Activated naive CD8-positive, alpha-beta T cell treated with anti-CD3 and anti-CD28 coated beads, Interleukin-2, amount 10 ng/mL, durations not matched to agents 7 days and 5 days (primary cell): ENCODE data around the gene RSKR. TPM values are rescaled to one million over a fixed set of nuclear protein-coding genes. Genes with fewer than 3 reads are reported as not detected.
A peak's percentile ranks its signal among the peaks of the same experiment; 100 is the strongest.

Experiments
- ATAC-seq: fragments of 150-1000 bp; cut with Tn5 transposase; one replicate; pipeline ENCODE4 v1.10.0; 2021; ENCODE audit warnings: low read depth, moderate library complexity
- POLR2A ChIA-PET: fragments of 350-600 bp; sonication (Branson Sonifier 250); formaldehyde crosslinking; loops from one replicate; lab custom pipeline; 2021; ENCODE audit warnings: antibody characterized with exemption; lab: Charles Lee
- DNase-seq: peaks from one replicate; pipeline ENCODE4 v3.0.0; 2021
- H3K27ac Mint-ChIP-seq: one replicate; pipeline ENCODE4 v1.8.0; 2022; ENCODE audit warnings: mild to moderate bottlenecking, mixed read lengths
- H3K27me3 Mint-ChIP-seq: one replicate; pipeline ENCODE4 v1.8.0; 2022; ENCODE audit warnings: mild to moderate bottlenecking, moderate library complexity, mixed read lengths
- H3K36me3 Mint-ChIP-seq: one replicate; pipeline ENCODE4 v1.8.0; 2021; ENCODE audit warnings: mild to moderate bottlenecking, mixed read lengths
- H3K4me1 Mint-ChIP-seq: one replicate; pipeline ENCODE4 v1.8.0; 2021; ENCODE audit warnings: mixed read lengths
- H3K4me3 Mint-ChIP-seq: one replicate; pipeline ENCODE4 v1.8.0; 2022; ENCODE audit warnings: mild to moderate bottlenecking, moderate library complexity, mixed read lengths
- H3K9me3 Mint-ChIP-seq: one replicate; pipeline ENCODE4 v1.8.0; 2021; ENCODE audit warnings: mixed read lengths
- total RNA-seq, 2 experiments: library from RNA; stranded (reverse); gene quantifications; one replicate each; pipeline ENCODE4 v1.2.3, GENCODE V29; 2021

The RSKR gene
- total RNA-seq, 2 experiments from 2014 or later, result 20.7 to 24.9 TPM

DNA sequence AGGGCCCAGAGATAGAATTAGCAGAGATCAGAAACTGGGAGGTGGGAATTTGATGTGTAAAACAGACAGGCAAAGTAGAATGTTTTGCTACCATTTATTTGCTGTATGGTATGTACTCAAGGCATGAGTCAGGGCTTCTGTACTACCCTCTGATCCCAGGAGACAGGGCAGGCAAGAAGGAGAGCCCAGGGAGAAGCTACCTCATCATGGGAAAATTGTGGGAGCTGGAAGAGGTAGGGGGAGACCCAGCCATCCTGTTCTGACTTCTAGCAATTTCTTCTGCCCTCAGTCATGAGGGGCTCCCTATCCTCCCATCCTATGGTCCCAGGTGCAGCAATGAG is 41.0 kb downstream of the RSKR start:
- POLR2A ChIA-PET, result interaction anchor here (2.2 kb wide), 1 partner anchor 27 kb away, joined by 14 read pairs; no protein-coding TSS in a partner anchor
- H3K36me3 Mint-ChIP-seq, result peaks cover 27% of the 10 kb centered on the region
- no peak overlapping the region for H3K27ac Mint-ChIP-seq
- H3K27me3 Mint-ChIP-seq, result no peaks in the 10 kb centered on the region
- DNase-seq (no peak), ATAC-seq (no peak)
- no peak overlapping the region for H3K4me3 Mint-ChIP-seq
- no peaks in the 10 kb centered on the region for H3K9me3 Mint-ChIP-seq
- peaks cover 37% of the 10 kb centered on the region for H3K4me1 Mint-ChIP-seq

DNA sequence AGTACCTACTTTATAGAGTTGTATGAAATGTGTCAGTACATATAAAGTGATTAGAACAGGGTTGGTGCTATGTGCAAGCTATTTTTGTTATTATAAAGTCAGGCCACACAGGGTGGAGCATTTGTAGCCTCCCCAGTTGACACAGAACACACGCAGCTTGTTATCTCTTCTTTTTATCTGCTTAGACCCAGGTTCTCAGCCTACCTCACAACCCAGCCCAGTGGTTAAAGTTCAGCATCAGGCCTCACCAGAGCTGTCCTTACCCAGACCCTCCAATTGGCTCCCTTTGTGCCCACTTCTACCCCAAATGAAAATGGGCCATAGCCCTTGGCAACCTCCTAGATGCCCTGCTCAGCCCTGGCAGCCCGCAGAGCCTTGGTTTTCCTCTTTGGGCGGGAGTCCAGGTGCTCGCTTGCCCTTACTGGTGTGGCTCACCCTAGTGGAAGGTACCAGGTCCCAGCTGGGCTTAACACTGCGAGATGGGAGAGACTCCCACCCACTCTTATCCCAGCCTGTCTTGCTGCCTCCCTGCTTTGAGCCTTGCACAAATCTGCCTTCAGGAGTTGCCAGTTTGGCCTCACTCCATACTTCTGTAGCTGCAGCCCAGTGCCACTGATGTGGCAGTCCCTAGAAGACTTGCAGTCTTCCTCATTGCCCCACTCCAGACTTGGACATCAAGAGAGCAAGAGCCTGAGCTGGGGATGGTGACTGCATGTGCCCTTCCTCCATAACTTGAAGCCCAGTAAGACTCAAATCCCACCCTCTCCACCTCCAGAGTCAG is 41.5 kb downstream of the RSKR start:
- Mint-ChIP-seq H3K27ac (peak overlapping the region; percentile 94), H3K4me3 (peak overlapping the region; percentile 95), H3K9me3 (no peaks in the 10 kb centered on the region), H3K27me3 (no peaks in the 10 kb centered on the region), H3K4me1 (peaks cover 43% of the 10 kb centered on the region), H3K36me3 (peaks cover 29% of the 10 kb centered on the region)
- ATAC-seq (no peak), DNase-seq (no peak)
- POLR2A ChIA-PET, result interaction anchor here (1.0 to 2.4 kb wide), 12 partner anchors 11 to 765 kb away, joined by 3 to 33 read pairs (median 5); partner anchors contain the start of genes BLTP2, RPL23A, SDF2 and SUPT6H

DNA sequence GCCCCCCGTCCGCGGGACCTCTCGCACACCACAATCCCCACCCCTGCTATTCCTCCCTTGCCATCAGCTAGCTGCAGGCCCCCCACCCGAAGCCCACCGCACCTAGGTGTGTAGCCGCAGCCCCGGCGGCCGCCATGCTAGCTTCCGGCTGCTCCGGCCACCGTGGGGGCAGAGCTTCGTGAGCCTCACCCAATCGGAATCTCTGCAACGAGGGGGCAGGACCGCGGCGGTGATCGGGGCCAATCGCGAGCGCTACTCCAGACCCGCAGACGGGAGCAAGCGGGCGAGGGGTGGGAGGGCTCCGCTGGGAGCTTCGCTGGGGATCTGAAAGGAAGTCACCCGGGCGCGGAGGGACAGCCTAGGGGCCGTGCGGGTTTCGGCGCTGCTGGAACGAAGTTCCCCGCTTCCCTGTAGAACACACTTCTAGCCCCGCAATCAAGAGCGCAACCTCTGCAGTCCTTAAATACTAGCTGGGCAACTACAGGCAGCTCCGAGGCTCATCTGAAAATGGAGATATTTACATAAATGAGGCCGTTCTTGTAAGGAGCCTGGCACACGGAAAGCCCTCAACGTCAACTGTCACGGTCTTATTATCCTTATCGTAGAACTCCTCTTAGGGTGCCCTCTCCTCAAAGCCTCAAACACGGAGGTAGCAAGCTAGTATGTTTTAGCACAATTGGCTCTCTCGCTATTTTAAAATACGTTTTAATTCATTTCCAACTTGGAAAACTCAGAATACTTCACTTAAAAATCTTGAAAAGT is 42.4 kb downstream of the RSKR start, which contains the start of gene PIGS:
Gene PIGS (minus strand): TSS at position 164 of the 762 bp plus-strand sequence. CDS start 28 bp downstream, at position 136.
- H3K27ac Mint-ChIP-seq, result peak within 1 kb of the TSS; percentile 94
- H3K4me3 Mint-ChIP-seq, result peak within 1 kb of the TSS; percentile 95
- ATAC-seq (peak; percentile 99), DNase-seq (peak; percentile 92)
- H3K36me3 Mint-ChIP-seq, result peaks cover 30% of the 10 kb centered on the region
- no peaks in the 10 kb centered on the region for H3K9me3 Mint-ChIP-seq
- H3K4me1 Mint-ChIP-seq, result peaks cover 42% of the 10 kb centered on the region
- POLR2A ChIA-PET, result interaction anchor here (0.9 to 2.4 kb wide), 14 partner anchors 9 to 764 kb away, joined by 3 to 33 read pairs (median 4); partner anchors contain the start of genes BLTP2, RPL23A, SDF2 and SUPT6H
- no peaks in the 10 kb centered on the region for H3K27me3 Mint-ChIP-seq

DNA sequence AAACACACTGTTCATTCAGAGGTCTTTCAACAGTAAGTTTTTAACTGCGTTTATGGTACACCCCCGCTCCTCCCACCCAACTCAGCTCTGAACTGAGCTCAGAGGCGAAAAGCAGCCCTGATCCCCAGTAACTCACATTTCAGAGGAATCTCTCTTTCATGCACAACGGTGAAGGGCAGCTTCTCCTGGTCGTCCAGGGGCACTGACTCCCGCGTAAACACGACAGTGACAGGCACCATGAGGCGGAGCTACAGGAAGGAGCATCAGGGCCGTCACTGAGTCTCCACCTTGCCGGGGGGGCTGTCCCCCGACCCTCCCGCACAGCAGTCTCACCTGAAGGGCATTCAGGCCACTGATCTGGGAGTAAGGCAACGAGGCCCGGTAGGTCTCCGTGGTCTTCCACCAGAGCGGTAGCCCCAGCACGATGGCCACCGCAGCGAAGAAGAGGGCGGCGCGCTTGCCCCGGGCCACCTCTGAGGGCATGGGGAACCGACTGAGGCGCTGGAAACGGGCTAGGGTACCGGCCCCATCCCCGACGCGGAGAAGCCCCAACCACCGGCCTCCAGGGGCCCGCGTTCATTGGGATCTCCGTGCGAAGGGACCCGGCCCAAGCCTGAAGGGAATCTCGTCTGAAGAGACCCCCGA is 43.1 kb downstream of the RSKR start:
- Mint-ChIP-seq H3K4me1 (peaks cover 38% of the 10 kb centered on the region), H3K9me3 (no peaks in the 10 kb centered on the region), H3K27me3 (no peaks in the 10 kb centered on the region), H3K27ac (peak overlapping the region; percentile 94), H3K4me3 (peak overlapping the region; percentile 95), H3K36me3 (peaks cover 30% of the 10 kb centered on the region)
- ATAC-seq, result peak; percentile 33
- POLR2A ChIA-PET, result interaction anchor here (0.6 to 2.4 kb wide), 15 partner anchors 10 to 301 kb away, joined by 3 to 33 read pairs (median 4); partner anchors contain the start of genes BLTP2, RPL23A, SDF2 and SUPT6H
- peak; percentile 68 for DNase-seq

DNA sequence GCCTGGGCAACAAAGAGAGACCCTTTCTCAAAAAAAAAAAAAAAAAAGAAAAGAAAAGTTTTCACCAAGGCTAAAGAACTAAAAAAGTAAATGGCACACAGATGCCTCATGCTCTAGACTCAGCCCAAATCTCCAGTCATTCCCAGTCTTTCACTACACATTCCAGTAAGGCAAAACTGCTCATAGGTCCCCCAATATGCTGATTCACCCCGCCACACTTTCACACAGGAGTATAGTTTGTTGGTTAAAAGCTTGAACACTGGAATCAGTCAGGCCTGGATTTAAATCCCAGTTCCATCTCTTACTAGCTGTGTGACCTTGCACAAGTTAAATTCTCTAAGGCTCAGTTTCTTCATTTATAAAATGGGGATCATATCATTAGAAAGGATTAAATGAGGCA is 44.5 kb downstream of the RSKR start:
- no peak for ATAC-seq
- POLR2A ChIA-PET, result interaction anchor here (0.7 to 1.0 kb wide), 2 partner anchors 14 kb away, joined by 3 read pairs; no protein-coding TSS in a partner anchor
- H3K4me3 Mint-ChIP-seq, result peak overlapping the region; percentile 95
- no peaks in the 10 kb centered on the region for H3K27me3 Mint-ChIP-seq
- DNase-seq, result no peak
- H3K36me3 Mint-ChIP-seq, result peaks cover 29% of the 10 kb centered on the region
- H3K27ac Mint-ChIP-seq, result no peak overlapping the region
- no peaks in the 10 kb centered on the region for H3K9me3 Mint-ChIP-seq
- peaks cover 36% of the 10 kb centered on the region for H3K4me1 Mint-ChIP-seq

DNA sequence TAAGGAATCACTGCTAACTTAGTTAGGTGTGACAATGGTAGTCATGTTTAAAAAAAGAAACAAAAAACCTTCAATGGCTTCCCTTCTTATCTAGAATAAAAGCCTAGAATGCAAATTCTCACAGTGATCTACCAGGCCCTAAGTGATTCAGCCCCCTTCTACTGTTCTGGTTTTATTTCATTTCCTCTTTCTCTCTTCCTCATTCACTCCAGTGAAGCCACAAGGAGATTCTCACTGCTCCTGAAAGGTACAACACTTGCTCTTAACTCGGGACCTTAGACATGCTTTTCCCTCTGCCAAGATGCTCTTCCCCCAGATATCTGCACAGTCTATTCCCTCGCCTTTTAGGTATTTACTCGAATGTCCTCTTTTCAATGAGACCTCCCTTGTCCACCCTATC is 46.4 kb downstream of the RSKR start:
- Mint-ChIP-seq H3K4me1 (peaks cover 35% of the 10 kb centered on the region), H3K27ac (peak overlapping the region; percentile 7), H3K36me3 (peaks cover 31% of the 10 kb centered on the region), H3K9me3 (no peaks in the 10 kb centered on the region), H3K4me3 (peak overlapping the region; percentile 48), H3K27me3 (no peaks in the 10 kb centered on the region)
- DNase-seq (no peak), ATAC-seq (no peak)
- POLR2A ChIA-PET, result no interaction called here

DNA sequence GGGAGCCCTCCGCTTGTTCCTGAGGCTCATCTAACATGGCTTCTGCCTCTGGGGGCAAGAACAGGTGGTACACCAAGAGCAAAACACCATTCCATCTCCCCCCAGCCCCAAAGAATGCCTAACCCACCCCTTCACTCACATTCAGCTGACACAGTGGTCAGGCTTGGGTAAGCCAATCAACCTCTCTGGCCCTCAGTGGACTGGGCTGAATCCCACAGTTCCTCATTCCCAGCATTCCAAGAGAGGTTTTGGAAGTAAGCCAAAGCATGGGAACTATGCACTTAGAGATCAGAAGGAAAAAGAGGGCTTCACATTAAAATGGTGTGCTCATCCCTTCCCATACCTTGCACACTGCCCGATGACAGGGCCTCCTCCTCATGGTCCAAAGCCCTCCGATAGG is 50.5 kb downstream of the RSKR start:
- H3K27me3 Mint-ChIP-seq, result no peaks in the 10 kb centered on the region
- POLR2A ChIA-PET, result no interaction called here
- ATAC-seq (no peak), DNase-seq (no peak)
- no peaks in the 10 kb centered on the region for H3K9me3 Mint-ChIP-seq
- peaks cover 40% of the 10 kb centered on the region for H3K36me3 Mint-ChIP-seq
- peaks cover 15% of the 10 kb centered on the region for H3K4me1 Mint-ChIP-seq
- H3K4me3 Mint-ChIP-seq, result no peak overlapping the region
- H3K27ac Mint-ChIP-seq, result no peak overlapping the region

Other genes starting within 250 kb of the RSKR start
- not detected for gene SEBOX, start 249.0 kb downstream of the RSKR start, total RNA-seq
- under 1 TPM in 1 of 2 experiments, not detected in 1; 0.28 TPM for gene VTN, start 243.9 kb downstream of the RSKR start, total RNA-seq
- gene SARM1, start 242.5 kb downstream of the RSKR start, total RNA-seq, result 10 to 100 TPM; 25.6 to 25.8 TPM
- gene SLC46A1, start 208.0 kb downstream of the RSKR start, total RNA-seq, result 1 to 10 TPM; 3.0 to 3.6 TPM
- gene SLC13A2, start 140.5 kb downstream of the RSKR start, total RNA-seq, result not detected
- not detected for gene FOXN1, start 107.8 kb downstream of the RSKR start, total RNA-seq
- gene UNC119, start 61.6 kb downstream of the RSKR start, total RNA-seq, result 10 to 100 TPM; 54.9 to 57.8 TPM
- 10 to 100 TPM; 60.5 to 63.1 TPM for gene PIGS, start 42.7 kb downstream of the RSKR start, total RNA-seq
- gene ALDOC, start 37.3 kb downstream of the RSKR start, total RNA-seq, result 100 to 1,000 TPM; 142 to 154 TPM
- gene SPAG5, start 15.2 kb downstream of the RSKR start, total RNA-seq, result 100 to 1,000 TPM; 109 to 118 TPM
- 100 to 1,000 TPM; 144 to 157 TPM for gene BLTP2, start 31.0 kb upstream of the RSKR start, total RNA-seq
- gene SDF2, start 47.7 kb upstream of the RSKR start, total RNA-seq, result 10 to 100 TPM; 47.3 to 50.1 TPM
- 10 to 100 TPM; 81.4 to 87.1 TPM for gene SUPT6H, start 48.0 kb upstream of the RSKR start, total RNA-seq
- 10 to 100 TPM; 12.0 to 12.1 TPM for gene PROCA1, start 97.7 kb upstream of the RSKR start, total RNA-seq
- 1 to 10 TPM; 7.3 to 8.2 TPM for gene RAB34, start 103.7 kb upstream of the RSKR start, total RNA-seq
- gene RPL23A, start 105.8 kb upstream of the RSKR start, total RNA-seq, result 1,000 to 10,000 TPM; 2,286 to 2,290 TPM
- 1 to 10 TPM; 1.6 to 2.2 TPM for gene TLCD1, start 112.0 kb upstream of the RSKR start, total RNA-seq
- 1 to 10 TPM; 7.1 to 8.9 TPM for gene NEK8, start 114.6 kb upstream of the RSKR start, total RNA-seq
- gene TRAF4, start 129.8 kb upstream of the RSKR start, total RNA-seq, result 10 to 100 TPM; 48.1 to 55.3 TPM
- 10 to 100 TPM; 17.0 to 21.2 TPM for gene FAM222B, start 228.6 kb upstream of the RSKR start, total RNA-seq
- gene ERAL1, start 240.8 kb upstream of the RSKR start, total RNA-seq, result 10 to 100 TPM; 34.3 to 37.6 TPM